OCI-LY7 (cell line): ENCODE results near the gene DIS3L. TPM values are rescaled to one million over a fixed set of nuclear protein-coding genes. Genes with fewer than 3 reads are reported as not detected.
"Not testable (repeated sequence)": the region's sequence is repeated elsewhere in the genome, so short reads cannot be mapped to it uniquely, and the experiment has no call there.

Experiments
- BruUV-seq: library from RNA; stranded (reverse); fragments of 400-500 nt; replicated peaks from 2 replicates; lab custom pipeline; 2021; lab: Mats Ljungman, UMichigan
- CTCF ChIA-PET: fragments of 300-600 bp; sonication (Branson Sonifier 250); formaldehyde crosslinking; loops from one replicate; lab custom pipeline; 2022; ENCODE audit warnings: antibody characterized with exemption; ENCODE audit not compliant: unreplicated experiment; lab: Charles Lee
- POLR2A ChIA-PET: fragments of 300-600 bp; sonication (Branson Sonifier 250); formaldehyde crosslinking; loops from one replicate; lab custom pipeline; 2022; ENCODE audit warnings: antibody characterized with exemption; lab: Charles Lee
- DNase-seq: peaks from one replicate; pipeline ENCODE4 v3.0.0-alpha.2; 2015; ENCODE audit warnings: low spot score
- H2AFZ ChIP-seq: fragments of 200-600 bp; sonication (generic), shearing (Covaris generic); 2 replicates; pipeline ENCODE4 v1.6.1; 2014; ENCODE audit warnings: mild to moderate bottlenecking, antibody characterized with exemption, low read length, moderate library complexity
- H3K27ac ChIP-seq: fragments of 200-600 bp; sonication (generic); 2 replicates; pipeline ENCODE4 v1.5.1; 2014; ENCODE audit warnings: mixed run types, low read depth, mild to moderate bottlenecking, moderate library complexity, low read length, inconsistent platforms; ENCODE audit not compliant: poor library complexity, severe bottlenecking
- H3K36me3 ChIP-seq: fragments of 200-600 bp; sonication (generic); 2 replicates; pipeline ENCODE4 v1.6.1; 2014; ENCODE audit warnings: mild to moderate bottlenecking, antibody characterized with exemption, low read length, moderate library complexity, mixed read lengths; ENCODE audit not compliant: insufficient read depth
- H3K4me1 ChIP-seq: fragments of 200-600 bp; sonication (generic); 2 replicates; pipeline ENCODE4 v1.5.1; 2014; ENCODE audit warnings: mild to moderate bottlenecking, low read length; ENCODE audit not compliant: insufficient read depth, poor library complexity, severe bottlenecking
- H3K4me2 ChIP-seq: fragments of 200-600 bp; sonication (generic); 2 replicates; pipeline ENCODE4 v1.6.1; 2014; ENCODE audit warnings: mild to moderate bottlenecking, low read length
- H3K4me3 ChIP-seq: fragments of 200-600 bp; sonication (generic); 2 replicates; pipeline ENCODE4 v1.5.1; 2014; ENCODE audit warnings: mild to moderate bottlenecking, low read depth, low read length; ENCODE audit not compliant: poor library complexity, severe bottlenecking
- H3K79me2 ChIP-seq: fragments of 200-600 bp; sonication (generic); 2 replicates; pipeline ENCODE4 v1.6.1; 2016; ENCODE audit warnings: low read depth, mild to moderate bottlenecking, low read length, moderate library complexity, mixed read lengths; ENCODE audit not compliant: insufficient read depth
- H3K9me2 ChIP-seq: fragments of 200-600 bp; sonication (generic); 2 replicates; pipeline ENCODE4 v1.6.1; 2016; ENCODE audit warnings: mild to moderate bottlenecking, low read length, mixed read lengths; ENCODE audit not compliant: insufficient read depth
- H3K9me3 ChIP-seq: fragments of 200-600 bp; sonication (generic); 2 replicates; pipeline ENCODE4 v1.6.1; 2014; ENCODE audit warnings: mild to moderate bottlenecking, mixed run types, low read length, mixed read lengths
- H4K20me1 ChIP-seq: fragments of 200-600 bp; sonication (generic); 2 replicates; pipeline ENCODE4 v1.6.1; 2014; ENCODE audit warnings: mild to moderate bottlenecking, antibody characterized with exemption, low read length, moderate library complexity, mixed read lengths; ENCODE audit not compliant: insufficient read depth
- CTCF ChIP-seq: fragments of 200-600 bp; sonication (generic); conservative IDR thresholded peaks from 2 replicates; pipeline ENCODE4 v1.5.1; 2014; ENCODE audit warnings: mild to moderate bottlenecking, antibody characterized with exemption, low read length, moderate library complexity, mixed read lengths
- EZH2phosphoT487 ChIP-seq: fragments of 200-600 bp; sonication (generic); IDR thresholded peaks from 2 replicates; pipeline ENCODE4 v1.6.1; 2018; ENCODE audit warnings: low read depth, borderline replicate concordance, mild to moderate bottlenecking, mixed run types, antibody characterized with exemption, low read length, moderate library complexity, mixed read lengths
- intact Hi-C: fragments of 100-400 bp; cut with micrococcal nuclease; formaldehyde crosslinking; loops from one replicate; pipeline ENCODE4 v1.10.0; 2022; ENCODE audit not compliant: unreplicated experiment
- total RNA-seq, 2 experiments: library from RNA; depleted of rRNA in 1 of 2; stranded (reverse); fragments of >200 nt in 1 of 2; shearing (Covaris generic) in 1 of 2; gene quantifications; 2 replicates each; pipeline ENCODE4 v1.2.3, GENCODE V29; 2014 to 2022

DIS3L gene
- total RNA-seq, 2 experiments from 2014 or later = 33.9 to 67.6 TPM

GRCh38 chr15:66296186-66296585 is 2.8 kb downstream of the DIS3L start:
- BruUV-seq = no TSS peak
- H3K4me1 ChIP-seq = peaks cover 44% of the 10 kb centered on the region
- TF ChIP-seq CTCF (no peak), EZH2phosphoT487 (no peak)
- no peaks in the 10 kb centered on the region for H3K9me3 ChIP-seq
- H3K79me2 ChIP-seq = peaks cover 43% of the 10 kb centered on the region
- H3K36me3 ChIP-seq = peaks cover 40% of the 10 kb centered on the region
- CTCF ChIA-PET = no interaction called here
- H3K4me2 ChIP-seq = peak overlapping the region; percentile 70
- peak overlapping the region; percentile 69 for H3K4me3 ChIP-seq
- no peaks in the 10 kb centered on the region for H3K9me2 ChIP-seq
- no peak for DNase-seq
- no peak overlapping the region for H3K27ac ChIP-seq
- intact Hi-C loops = no loop called here
- H2AFZ ChIP-seq = no peak overlapping the region; the same call in 1 of the 2 replicates
- POLR2A ChIA-PET = interaction anchor here (0.6 to 1.1 kb wide), 4 partner anchors 19 to 432 kb away, joined by 3 read pairs; no protein-coding TSS in a partner anchor
- H4K20me1 ChIP-seq = no peaks in the 10 kb centered on the region

DNA sequence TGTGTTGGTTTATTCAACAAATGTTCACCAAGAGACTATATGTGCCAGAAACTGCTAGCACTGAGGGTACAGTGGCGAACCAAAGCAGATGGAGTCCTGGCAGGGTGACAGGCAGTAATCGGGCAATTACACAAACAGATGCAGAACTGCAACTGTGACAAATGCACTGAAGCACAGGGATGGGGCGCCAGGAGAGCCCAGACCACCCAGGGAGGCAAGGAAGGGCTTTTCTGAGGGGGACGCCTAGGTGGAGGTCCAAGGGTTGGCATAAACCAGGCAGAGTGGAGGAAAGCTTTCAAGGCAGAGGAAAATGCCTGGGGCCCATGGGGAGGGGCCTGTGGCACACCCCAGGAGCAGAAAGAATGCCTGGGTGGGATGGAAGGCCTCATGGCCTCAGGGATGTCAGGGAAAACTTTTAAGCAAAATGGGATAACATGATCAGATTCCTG is 5.5 kb downstream of the DIS3L start:
- H3K79me2 ChIP-seq = peaks cover 37% of the 10 kb centered on the region
- BruUV-seq = no TSS peak
- TF ChIP-seq EZH2phosphoT487 = no peak
- no peak for TF ChIP-seq CTCF

GRCh38 chr15:66302489-66303278 is 9.3 kb downstream of the DIS3L start:
- H3K4me2 ChIP-seq = no peak overlapping the region
- TF ChIP-seq EZH2phosphoT487 (no peak), CTCF (no peak)
- no peaks in the 10 kb centered on the region for H4K20me1 ChIP-seq
- intact Hi-C loops = no loop called here
- no peaks in the 10 kb centered on the region for H3K4me1 ChIP-seq
- ChIA-PET CTCF (no interaction called here), POLR2A (interaction anchor here (0.6 kb wide), 1 partner anchor 75 kb away, joined by 3 read pairs; no protein-coding TSS in a partner anchor)
- H3K79me2 ChIP-seq = peaks cover 2% of the 10 kb centered on the region; the same call in 1 of the 2 replicates
- H3K9me2 ChIP-seq = no peaks in the 10 kb centered on the region
- no peak overlapping the region for H3K4me3 ChIP-seq
- BruUV-seq = no TSS peak
- H3K9me3 ChIP-seq = no peaks in the 10 kb centered on the region
- H2AFZ ChIP-seq = no peak overlapping the region
- H3K36me3 ChIP-seq = peaks cover 46% of the 10 kb centered on the region
- no peak overlapping the region for H3K27ac ChIP-seq
- no peak for DNase-seq

More for the DNA sequence above, 5.5 kb downstream of the DIS3L start:
- Histone ChIP-seq H4K20me1 (no peaks in the 10 kb centered on the region), H3K9me3 (no peaks in the 10 kb centered on the region), H3K4me2 (no peak overlapping the region), H3K4me1 (peaks cover 28% of the 10 kb centered on the region), H3K9me2 (no peaks in the 10 kb centered on the region), H3K36me3 (peaks cover 47% of the 10 kb centered on the region), H2AFZ (no peak overlapping the region), H3K4me3 (no peak overlapping the region), H3K27ac (no peak overlapping the region)
- intact Hi-C loops = no loop called here
- DNase-seq = no peak
- ChIA-PET POLR2A (interaction anchor here (0.7 kb wide), 1 partner anchor 124 kb away, joined by 4 read pairs; no protein-coding TSS in a partner anchor), CTCF (no interaction called here)

DNA sequence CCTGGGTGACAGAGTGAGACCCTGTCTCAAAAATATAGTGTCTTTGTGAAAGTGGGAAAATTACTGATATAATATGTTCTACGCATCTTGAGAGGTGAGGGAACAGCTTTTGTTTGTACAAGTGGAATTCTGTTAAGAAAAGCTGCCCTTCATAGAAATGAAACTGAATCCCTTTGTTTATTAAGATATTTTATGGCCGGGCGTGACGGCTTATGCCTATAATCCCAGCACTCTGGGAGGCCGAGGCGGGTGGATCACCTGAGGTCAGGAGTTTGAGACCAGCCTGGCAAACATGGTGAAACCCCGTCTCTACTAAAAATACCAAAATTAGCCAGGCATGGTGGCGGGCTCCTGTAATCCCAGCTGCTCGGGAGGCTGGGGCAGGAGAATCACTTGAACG is 11.1 kb downstream of the DIS3L start:
- CTCF ChIA-PET = not testable (repeated sequence)

More for the DNA sequence above, 11.1 kb downstream of the DIS3L start:
- BruUV-seq, H3K27ac ChIP-seq, H3K4me2 ChIP-seq, H4K20me1 ChIP-seq, H3K9me3 ChIP-seq, H3K4me3 ChIP-seq, DNase-seq, H3K79me2 ChIP-seq, H2AFZ ChIP-seq, POLR2A ChIA-PET, H3K9me2 ChIP-seq, intact Hi-C loops, H3K4me1 ChIP-seq: not testable (repeated sequence)
- H3K36me3 ChIP-seq = peaks cover 47% of the 10 kb centered on the region
